NCI-H460 (cell line): ENCODE results near the gene GTF2A1L. TPM values are rescaled to one million over a fixed set of nuclear protein-coding genes. Genes with fewer than 3 reads are reported as not detected.
"Not testable (repeated sequence)": the region's sequence is repeated elsewhere in the genome, so short reads cannot be mapped to it uniquely, and the experiment has no call there.

ENCODE experiments used
- DNase-seq: peaks from one replicate; pipeline ENCODE4 v3.0.0-alpha.2; 2016; ENCODE audit warnings: low read depth; ENCODE audit errors: extremely low read depth
- total RNA-seq: library from RNA; depleted of rRNA; stranded (reverse); fragments of >200 nt; shearing (Covaris generic); gene quantifications from 2 replicates; pipeline ENCODE4 v1.2.3, GENCODE V29; 2014

The GTF2A1L gene
- total RNA-seq, 1 experiment from 2014 or later = 0.72 TPM

DNA sequence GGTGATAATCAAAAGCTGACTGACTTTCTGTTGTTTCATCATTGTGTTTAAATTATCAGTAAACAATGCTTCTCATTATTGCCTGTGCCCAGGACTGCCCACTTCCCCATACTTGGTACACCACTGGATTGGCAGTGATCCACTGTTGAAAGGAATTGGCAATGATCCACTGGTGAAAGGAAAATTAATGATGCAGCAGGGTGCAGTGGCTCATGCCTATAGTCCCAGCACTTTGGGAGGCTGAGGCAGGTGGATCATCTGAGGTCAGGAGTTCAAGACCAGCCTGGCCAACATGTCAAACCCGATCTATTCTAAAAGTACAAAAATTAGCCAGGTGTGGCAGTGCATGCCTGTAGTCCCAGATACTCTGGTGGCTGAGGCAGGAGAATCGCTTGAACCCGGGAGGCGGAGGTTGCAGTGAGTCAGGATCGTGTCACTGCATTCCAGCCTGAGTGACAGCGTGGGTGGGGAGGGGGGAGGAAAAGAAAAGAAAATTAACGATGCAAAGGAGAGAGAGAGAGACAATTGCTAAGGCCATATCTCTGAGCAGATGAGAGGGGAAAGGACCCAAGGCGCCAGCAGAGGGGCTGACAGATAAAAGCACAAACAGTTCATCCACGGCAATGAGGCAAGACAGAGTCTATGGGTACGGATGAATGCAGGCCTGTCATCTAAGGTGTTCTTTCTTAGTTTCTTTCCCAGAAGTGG, 10.2 kb upstream of the GTF2A1L start:
- DNase-seq = no peak

DNA sequence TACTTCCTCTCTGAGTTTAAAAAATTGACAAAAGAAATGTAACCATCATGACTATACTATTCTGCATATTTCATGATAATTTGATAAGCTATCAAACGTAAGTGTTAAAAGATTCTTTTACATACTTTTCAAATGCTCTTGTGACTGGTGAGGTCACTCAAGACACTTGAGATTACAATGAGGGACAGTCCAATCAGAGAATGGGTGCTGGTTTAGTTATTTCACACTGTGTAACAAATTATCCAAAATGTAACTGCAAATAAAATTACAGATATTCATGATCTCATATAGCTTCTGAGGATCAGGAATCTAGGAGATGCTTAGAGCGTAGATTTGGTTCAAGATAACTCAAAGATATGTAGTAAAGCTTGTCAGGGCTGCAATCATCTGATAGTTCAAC, 4.4 kb upstream of the GTF2A1L start:
- no peak for DNase-seq

DNA sequence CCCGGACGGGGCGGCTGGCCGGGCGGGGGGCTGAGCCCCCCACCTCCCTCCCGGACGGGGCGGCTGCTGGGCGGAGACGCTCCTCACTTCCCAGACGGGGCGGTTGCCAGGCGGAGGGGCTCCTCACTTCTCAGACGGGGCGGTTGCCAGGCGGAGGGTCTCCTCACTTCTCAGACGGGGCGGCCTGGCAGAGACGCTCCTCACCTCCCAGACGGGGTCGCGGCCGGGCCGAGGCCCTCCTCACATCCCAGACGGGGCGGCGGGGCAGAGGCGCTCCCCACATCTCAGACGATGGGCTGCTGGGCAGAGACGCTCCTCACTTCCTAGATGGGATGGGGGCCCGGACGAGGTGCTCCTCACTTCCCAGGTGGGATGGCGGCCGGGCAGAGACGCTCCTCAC, 3.1 kb upstream of the GTF2A1L start:
- not testable (repeated sequence) for DNase-seq

DNA sequence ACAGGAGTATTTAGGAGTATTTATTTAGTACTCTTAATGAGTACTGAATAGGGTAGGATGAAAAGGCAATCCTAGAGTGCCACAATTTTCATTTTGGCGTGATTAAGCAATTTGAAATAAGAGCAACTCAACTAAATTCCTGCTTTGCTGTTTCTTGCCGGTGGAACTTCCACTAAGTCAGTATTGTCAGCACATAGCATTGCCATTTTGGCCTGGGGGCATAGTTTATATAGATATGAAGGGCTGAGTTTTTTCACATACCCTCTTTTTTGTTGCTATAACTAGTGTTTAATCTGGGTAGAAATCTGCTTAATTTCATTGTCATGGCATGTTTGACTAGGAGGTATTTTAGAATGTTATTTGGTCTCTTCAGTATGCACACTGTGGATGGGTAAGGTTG, 1.9 kb downstream of the GTF2A1L start:
- no peak for DNase-seq

DNA sequence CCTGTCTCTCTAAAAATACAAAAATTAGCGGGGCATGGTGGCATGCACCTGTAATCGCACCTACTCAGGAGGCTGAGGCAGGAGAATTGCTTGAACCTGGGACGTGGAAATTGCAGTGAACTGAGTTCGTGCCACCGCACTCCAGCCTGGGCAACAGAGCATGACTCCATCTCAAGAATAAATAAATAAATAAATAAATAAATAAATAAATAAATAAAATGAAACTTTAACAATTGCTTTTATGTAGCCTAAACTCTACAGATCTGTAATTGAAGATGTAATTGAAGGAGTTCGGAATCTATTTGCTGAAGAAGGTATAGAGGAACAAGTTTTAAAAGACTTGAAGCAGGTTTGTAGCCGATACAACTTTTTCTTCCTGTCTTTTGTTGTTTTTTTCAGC, 2.9 kb downstream of the GTF2A1L start:
- no peak for DNase-seq

DNA sequence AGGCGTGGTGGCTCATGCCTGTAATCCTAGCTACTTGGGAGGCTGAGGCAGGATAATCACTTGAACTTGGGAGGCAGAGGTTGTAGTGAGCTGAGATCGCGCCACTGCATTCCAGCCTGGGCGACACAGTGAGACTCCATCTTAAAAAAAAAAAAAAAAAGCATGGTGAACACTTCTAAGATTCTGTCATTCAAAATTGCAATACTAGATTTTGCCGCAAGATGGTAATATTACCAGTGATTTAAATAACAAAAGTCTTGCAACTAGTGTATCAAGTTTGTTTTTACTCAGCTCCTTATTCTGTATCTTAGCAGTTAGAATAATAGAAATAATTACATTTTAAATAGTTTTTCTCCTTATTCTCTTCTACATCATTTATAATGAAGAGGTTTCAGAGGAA, 5.0 kb downstream of the GTF2A1L start:
- peak; percentile 66 for DNase-seq

DNA sequence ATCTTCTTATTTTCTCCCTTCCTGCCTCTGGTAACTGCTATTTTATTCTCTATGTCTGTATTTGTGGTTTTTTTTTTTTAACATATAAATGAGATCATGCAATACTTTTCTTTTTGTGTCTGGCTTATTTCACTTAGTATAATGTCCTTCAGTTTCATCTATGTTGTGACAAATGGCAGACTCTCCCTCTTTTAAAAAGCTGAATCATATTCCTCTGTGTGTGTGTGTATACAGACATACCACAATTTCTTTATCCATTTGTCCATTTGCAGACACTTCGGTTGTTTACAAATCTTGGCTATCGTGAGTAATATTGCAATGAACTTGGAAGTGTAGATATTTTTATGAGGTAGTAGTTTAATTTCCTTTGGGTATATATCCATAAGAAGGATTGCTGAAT, 7.0 kb downstream of the GTF2A1L start:
- DNase-seq = no peak

DNA sequence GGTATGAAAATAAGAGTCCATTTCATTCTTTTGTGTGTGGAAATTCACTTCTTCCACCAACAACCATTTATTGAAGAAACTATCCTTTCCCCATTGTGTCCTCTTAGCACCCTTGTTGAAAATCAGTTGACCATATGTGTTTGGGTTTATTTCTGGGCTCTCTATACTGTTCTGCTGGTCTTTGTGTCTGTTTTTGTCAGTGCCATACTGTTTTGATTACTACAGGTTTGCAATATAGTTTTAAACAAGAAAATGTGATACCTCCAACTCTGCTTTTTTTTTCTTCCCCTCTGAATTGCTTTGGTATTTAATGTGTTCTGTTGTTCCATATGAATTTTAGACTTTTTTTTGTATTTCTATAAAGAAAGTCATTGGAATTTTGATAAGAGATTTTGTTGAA, 8.4 kb downstream of the GTF2A1L start:
- no peak for DNase-seq

DNA sequence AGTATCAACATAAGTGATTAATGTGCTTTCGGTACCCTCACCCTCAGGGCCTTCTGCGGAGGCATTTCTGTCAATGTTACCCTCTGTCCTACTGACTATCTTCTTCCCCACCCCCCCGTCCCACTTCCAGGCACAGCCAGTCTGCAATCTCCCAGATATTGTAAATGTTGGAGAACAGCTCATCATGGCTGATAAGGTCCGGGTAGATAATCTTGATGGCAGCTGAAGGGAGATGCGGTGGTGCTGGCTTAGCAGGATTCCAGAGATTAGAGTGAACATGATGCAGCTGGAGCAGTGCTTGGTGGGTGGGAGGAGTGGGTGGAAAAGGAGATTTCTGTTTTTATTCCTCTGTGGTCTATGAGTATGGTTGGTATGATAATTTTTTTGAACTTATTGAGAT, 15.5 kb downstream of the GTF2A1L start:
- DNase-seq = no peak

DNA sequence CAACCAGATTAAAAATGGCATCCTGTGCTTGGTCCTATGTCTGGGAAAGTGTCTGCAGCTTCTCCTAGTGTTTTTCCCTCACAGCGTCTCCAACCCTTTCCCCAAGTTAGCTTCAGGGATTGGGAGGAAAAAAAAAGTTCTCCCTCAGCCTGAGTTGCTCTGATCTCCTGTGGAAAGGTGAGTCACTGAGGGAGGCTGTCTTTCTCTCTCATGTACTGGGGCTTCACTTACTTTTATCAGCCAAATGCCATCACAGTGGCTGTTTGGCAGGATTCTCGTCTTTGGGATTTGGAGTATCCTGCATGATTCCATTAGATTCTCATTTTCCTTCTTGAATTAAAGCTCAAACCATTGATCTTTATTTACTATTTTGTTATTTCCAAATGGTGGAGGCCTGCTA, 18.1 kb downstream of the GTF2A1L start:
- DNase-seq = no peak

DNA sequence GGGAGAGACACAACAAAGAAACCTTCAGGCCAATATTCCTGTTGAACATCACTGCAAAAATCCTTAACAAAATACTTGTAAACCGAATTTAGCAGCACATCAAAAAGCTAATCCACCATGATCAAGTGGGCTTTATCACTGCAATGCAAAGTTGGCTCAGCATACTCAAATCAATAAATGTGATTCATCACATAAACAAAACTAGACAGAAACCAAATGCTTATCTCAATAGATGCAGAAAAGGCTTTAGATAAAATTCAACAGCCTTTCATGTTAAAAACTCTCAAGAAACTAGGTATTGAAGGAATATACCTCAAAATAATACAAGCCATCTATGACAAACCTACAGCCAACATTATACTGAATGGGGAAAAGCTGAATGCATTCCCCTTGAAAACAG, 20.6 kb downstream of the GTF2A1L start:
- no peak for DNase-seq

DNA sequence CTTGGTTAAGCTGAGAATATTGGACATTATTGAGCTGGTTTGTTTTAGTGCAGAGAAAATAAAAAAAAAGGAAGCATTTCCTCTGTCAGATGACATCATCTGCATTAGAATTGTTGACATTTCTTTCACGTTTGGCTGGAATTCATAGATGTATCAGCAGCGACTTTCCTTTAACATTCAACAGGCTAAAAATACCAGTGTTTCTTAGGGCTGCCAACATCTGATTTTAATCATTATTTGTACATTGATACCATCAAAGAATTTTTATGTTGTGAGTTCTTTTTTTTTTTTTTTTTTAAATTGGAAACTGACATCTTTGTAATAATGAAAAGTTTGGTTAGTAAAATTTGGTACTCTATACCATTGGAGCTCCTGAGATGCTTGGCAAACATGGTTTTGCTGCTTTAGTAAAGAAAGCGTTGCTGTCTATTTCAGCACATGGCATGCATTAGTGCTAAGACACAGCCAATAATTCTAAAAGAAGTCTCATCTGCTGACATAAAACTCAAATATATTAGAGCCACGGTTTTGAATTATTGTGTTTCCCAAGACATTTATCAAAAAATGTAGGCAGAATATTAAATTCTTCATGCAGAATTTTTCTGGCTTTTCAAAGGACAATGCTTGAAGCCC, 33.6 kb downstream of the GTF2A1L start:
- DNase-seq = no peak

DNA sequence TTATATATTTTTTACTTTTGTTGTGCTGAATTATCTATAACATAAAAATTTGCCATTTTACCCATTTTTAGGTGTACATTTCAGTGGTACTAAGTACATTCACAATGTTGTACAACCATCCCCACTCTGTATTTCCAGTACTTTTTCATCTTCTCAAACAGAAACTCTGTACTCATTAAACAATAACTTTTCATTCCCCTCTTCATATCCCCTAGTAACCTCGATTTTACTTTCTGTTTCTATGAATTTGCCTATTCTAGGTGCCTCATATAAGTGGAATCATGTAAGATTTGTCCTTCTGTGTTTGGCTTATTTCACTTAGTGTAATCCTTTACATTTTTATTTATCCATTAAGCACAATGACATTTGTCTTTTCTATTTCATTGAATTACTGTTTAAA, 51.3 kb downstream of the GTF2A1L start:
- no peak for DNase-seq

DNA sequence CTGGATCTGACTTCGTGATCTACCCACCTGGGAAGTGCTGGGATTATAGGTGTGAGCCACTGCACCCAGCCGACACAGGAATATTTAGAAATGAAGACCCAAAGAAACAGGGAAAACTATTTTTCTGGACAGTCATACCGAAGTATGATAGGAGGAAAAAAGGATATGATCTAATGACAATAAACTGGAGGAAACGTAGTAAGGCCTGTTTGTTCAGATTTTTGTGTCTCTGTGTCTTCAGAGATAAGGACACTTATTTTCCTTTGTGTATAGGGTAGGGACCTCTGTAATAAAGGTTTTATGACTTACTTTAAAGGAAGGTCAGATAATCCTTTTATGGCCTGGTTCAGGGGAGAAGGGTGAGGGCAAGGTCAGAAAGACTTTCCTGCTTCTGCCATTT, 55.9 kb downstream of the GTF2A1L start:
- no peak for DNase-seq

DNA sequence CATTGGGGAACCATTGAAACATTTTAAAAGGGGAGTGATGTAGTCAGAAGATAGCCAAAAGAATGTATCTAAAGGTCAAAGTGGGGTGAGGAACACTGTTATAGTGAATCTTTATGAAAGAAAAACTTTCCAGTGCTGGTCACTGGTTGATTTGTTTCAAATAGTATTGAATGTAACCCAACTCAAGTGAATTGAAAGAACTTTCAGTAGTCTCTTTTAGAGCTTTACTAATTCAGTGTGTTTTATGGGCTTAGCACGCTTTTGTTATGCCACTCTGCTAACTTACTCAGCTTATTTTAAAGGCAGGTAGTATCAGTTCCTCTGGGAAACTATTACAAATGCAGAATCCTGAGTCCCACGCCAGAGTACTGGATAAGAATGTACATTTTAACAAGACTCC, 57.3 kb downstream of the GTF2A1L start:
- DNase-seq = no peak

DNA sequence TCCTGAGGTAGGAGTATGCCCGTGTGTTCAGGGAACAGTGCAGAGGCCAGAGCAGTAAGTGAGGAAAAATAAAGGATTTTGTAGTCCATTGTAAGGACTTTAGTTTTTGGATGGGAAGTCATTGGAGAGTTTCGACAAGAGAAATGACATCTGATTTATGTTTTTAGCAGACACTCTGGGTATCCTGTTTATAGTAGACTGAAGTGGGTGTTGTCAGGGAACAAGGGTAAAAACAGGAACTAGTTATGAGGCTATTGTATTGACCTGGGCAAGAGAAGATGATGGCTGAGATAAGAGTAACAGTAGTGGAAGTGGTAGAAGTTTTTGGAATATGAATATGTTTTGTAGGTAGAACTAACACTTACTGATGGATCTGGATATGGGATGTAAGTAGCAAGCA, 59.8 kb downstream of the GTF2A1L start:
- no peak for DNase-seq

DNA sequence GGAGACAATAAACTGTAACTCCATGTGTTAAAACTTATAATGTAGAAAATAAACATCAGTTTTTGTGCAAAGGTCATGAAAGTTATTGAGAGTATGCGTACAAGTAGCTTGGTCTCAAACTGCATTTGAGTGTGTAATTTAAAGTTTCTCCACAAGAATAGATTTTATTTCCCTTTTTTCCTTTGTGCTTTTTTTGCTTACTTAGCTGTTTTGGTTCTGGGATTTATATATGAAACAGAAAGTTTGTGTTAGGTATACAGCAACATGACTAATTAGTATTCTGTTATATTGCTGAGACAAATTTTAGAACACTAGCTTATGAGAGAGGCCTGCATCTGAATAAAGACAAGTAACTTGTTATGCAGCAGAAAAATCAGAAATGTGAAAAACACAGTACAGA, 67.5 kb downstream of the GTF2A1L start:
- no peak for DNase-seq

DNA sequence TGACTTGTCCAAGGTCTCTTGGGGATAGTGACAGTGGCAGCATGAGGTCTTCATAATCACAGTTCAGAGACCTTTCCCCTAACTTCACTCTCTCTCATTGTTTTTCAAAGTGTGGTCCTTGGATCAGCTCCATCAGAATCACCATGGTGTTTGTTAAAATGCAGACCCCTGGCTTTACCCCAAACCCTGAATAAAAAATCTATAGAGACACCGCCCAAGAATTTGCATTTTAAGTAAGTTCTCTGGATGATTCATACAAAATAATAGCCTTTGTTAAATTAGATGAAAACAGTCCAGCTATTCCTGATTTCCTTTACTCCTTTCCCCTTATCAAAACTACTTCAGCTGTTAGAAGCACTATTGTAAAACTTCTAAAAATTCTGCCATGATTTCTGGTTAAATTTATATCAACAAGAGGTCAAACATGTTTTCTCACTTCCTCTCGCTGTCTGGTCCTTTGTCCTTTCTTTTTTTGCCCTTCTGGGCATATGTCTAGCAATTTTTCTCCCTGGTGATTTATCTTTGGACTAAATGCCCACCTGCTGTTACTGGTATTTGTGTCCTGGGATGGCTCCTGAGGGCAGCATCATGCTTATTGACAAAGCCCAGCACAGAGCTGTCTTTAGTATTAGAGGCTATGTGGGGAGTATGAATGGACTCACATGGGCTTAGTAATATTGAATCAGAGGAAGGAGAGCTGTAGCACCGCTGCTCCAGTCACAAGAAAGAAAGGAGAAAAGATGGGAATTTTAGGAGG, 74.5 kb downstream of the GTF2A1L start:
- no peak for DNase-seq

DNA sequence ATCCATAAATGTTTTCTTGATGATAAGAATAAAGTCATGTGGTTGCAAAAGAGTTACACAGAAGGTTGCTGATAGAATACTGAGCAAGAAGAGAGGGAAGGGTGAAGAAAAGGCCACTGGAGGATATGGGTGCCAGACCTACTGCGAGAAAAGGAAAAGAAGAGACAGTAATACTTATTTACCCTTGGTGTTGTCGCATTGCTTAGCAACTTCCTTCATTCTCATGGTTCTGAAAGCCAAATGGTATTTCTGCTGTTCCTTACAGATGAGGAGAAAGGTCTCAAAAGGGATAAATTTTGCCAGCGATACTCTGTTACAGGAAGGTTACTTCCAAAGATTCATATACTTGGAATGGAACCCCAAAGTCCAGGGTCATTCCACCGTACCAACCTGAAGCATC, 75.4 kb downstream of the GTF2A1L start:
- no peak for DNase-seq

DNA sequence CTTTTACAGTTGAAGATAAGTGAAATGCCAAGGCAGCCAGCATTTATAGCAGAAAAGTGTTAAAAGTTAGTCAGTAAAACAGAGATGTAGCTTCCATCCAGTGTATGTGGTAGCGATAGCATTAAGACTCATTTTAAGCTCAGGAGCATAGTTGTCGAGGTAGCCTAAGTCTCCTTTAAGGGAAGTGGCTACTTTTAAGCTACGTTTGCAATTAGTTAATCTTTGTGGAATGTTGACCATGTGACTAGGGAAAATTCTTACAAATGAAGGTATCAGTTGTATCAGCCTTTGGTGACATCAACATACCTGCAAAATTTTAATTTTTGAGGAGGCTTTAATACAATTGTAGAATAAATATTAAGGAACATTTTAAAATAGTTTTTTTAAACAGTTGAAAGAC, 76.0 kb downstream of the GTF2A1L start:
- DNase-seq = no peak

DNA sequence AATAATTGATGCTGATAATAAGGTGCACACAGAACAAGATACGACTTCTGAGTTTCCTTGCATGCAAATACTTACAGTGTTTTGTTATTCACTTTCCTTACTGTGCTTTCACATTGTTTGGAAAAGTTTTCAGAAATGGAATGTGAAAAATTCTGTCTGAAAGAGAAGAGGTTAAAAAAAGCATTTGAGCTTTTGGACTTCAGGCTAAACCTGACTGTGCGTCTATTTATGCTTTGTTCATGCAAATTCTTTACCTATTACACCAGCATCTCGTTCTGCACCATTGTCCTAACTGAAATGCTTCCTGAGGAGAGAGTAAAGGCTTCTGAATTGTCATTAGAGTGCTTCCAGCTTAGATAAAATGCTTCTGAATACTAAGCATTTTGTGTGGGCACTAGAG, 76.5 kb downstream of the GTF2A1L start:
- DNase-seq = no peak

DNA sequence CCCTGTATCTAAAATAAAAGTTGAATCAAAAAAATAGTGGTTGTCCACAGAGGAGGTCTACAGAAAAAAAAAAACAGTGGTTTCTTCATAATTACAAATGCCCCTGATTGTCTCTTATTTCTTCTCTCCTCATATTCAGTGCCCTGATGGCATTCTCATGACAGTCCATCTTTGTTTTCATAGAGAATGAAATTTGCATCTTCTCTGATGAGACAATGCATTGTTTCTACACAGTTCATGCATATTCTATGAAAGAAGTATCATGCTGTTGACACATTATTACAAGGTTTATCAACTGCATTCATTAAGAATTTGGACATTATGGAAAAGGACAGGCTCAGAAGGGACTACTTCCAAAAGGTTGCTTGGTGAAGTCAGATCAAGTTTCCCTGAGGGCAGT, 78.3 kb downstream of the GTF2A1L start:
- no peak for DNase-seq
